Stimulated activated memory B cell treated with anti-CD40 and anti-IgM and Interleukin-4, amounts not matched to agents 10 μg/mL and 1 μg/mL and 100 μg/mL, for 72 hours (primary cell): ENCODE results near the gene SNX15.

Experiments
- ATAC-seq: fragments of 150-1000 bp; cut with Tn5 transposase; 2 replicates; pipeline ENCODE4 v1.10.0; 2021
- H3K27ac Mint-ChIP-seq: one replicate; pipeline ENCODE4 v1.8.0; 2022; ENCODE audit warnings: mild to moderate bottlenecking, mixed read lengths
- H3K27me3 Mint-ChIP-seq: one replicate; pipeline ENCODE4 v1.8.0; 2022; ENCODE audit warnings: mixed read lengths
- H3K36me3 Mint-ChIP-seq: one replicate; pipeline ENCODE4 v1.8.0; 2022; ENCODE audit warnings: mixed read lengths
- H3K4me1 Mint-ChIP-seq: one replicate; pipeline ENCODE4 v1.8.0; 2022; ENCODE audit warnings: mixed read lengths
- H3K4me3 Mint-ChIP-seq: one replicate; pipeline ENCODE4 v1.8.0; 2022; ENCODE audit warnings: mild to moderate bottlenecking, moderate library complexity, mixed read lengths
- H3K9me3 Mint-ChIP-seq: one replicate; pipeline ENCODE4 v1.8.0; 2022; ENCODE audit warnings: mixed read lengths

The SNX15 gene

GRCh38 chr11:65036931-65037330 is 9.7 kb downstream of the SNX15 start:
- no peaks in the 10 kb centered on the region for H3K9me3 Mint-ChIP-seq
- ATAC-seq = no peak
- peaks cover 28% of the 10 kb centered on the region for H3K36me3 Mint-ChIP-seq
- H3K27ac Mint-ChIP-seq = no peak overlapping the region
- H3K4me1 Mint-ChIP-seq = peaks cover 13% of the 10 kb centered on the region
- H3K4me3 Mint-ChIP-seq = no peak overlapping the region
- no peaks in the 10 kb centered on the region for H3K27me3 Mint-ChIP-seq

GRCh38 chr11:65040520-65040846 is 13.2 kb downstream of the SNX15 start:
- peak overlapping the region; percentile 93 for H3K27ac Mint-ChIP-seq

GRCh38 chr11:65040847-65041622 is 13.8 kb downstream of the SNX15 start, which contains the start of gene SAC3D1:
Gene SAC3D1, plus strand, starts transcription at chr11:65041210. Its CDS starts 83 bp downstream, at chr11:65041293.
- peaks cover 19% of the 10 kb centered on the region for H3K4me1 Mint-ChIP-seq
- H3K4me3 Mint-ChIP-seq = peak within 1 kb of the TSS; percentile 93
- H3K27ac Mint-ChIP-seq = peak within 1 kb of the TSS; percentile 93
- peaks cover 26% of the 10 kb centered on the region for H3K36me3 Mint-ChIP-seq
- H3K9me3 Mint-ChIP-seq = no peaks in the 10 kb centered on the region
- peak; percentile 98 for ATAC-seq
- H3K27me3 Mint-ChIP-seq = no peaks in the 10 kb centered on the region

More at GRCh38 chr11:65040520-65040846, 13.2 kb downstream of the SNX15 start:
- no peak for ATAC-seq
- peak overlapping the region; percentile 93 for H3K4me3 Mint-ChIP-seq
- H3K9me3 Mint-ChIP-seq = no peaks in the 10 kb centered on the region
- peaks cover 30% of the 10 kb centered on the region for H3K36me3 Mint-ChIP-seq
- H3K27me3 Mint-ChIP-seq = no peaks in the 10 kb centered on the region
- peaks cover 19% of the 10 kb centered on the region for H3K4me1 Mint-ChIP-seq

GRCh38 chr11:65042891-65043290 is 15.7 kb downstream of the SNX15 start:
- Mint-ChIP-seq H3K36me3 (peaks cover 19% of the 10 kb centered on the region), H3K27me3 (no peaks in the 10 kb centered on the region), H3K4me1 (peaks cover 30% of the 10 kb centered on the region), H3K4me3 (peak overlapping the region; percentile 81), H3K9me3 (no peaks in the 10 kb centered on the region), H3K27ac (no peak overlapping the region)
- ATAC-seq = no peak

GRCh38 chr11:65043881-65044501 is 16.8 kb downstream of the SNX15 start:
- no peak for ATAC-seq
- Mint-ChIP-seq H3K9me3 (no peaks in the 10 kb centered on the region), H3K4me1 (peaks cover 26% of the 10 kb centered on the region), H3K27me3 (no peaks in the 10 kb centered on the region), H3K27ac (no peak overlapping the region), H3K36me3 (peaks cover 11% of the 10 kb centered on the region), H3K4me3 (no peak overlapping the region)

- H3K27me3 Mint-ChIP-seq = no peaks in the 10 kb centered on the region
- H3K4me1 Mint-ChIP-seq = peaks cover 21% of the 10 kb centered on the region
- H3K9me3 Mint-ChIP-seq = no peaks in the 10 kb centered on the region
- no peak overlapping the region for H3K27ac Mint-ChIP-seq
- H3K4me3 Mint-ChIP-seq = no peak overlapping the region
- peaks cover 11% of the 10 kb centered on the region for H3K36me3 Mint-ChIP-seq
- no peak for ATAC-seq
Measured at GRCh38 chr11:65045061-65045460, 17.8 kb downstream of the SNX15 start.

- Mint-ChIP-seq H3K27ac (no peak overlapping the region), H3K4me1 (peaks cover 21% of the 10 kb centered on the region), H3K9me3 (no peaks in the 10 kb centered on the region), H3K27me3 (no peaks in the 10 kb centered on the region), H3K36me3 (peaks cover 11% of the 10 kb centered on the region), H3K4me3 (no peak overlapping the region)
- ATAC-seq = no peak
Measured at GRCh38 chr11:65045728-65046127, 18.5 kb downstream of the SNX15 start.

GRCh38 chr11:65047581-65048422 is 20.6 kb downstream of the SNX15 start:
- Mint-ChIP-seq H3K9me3 (no peaks in the 10 kb centered on the region), H3K4me3 (peak overlapping the region; percentile 82), H3K36me3 (peaks cover 11% of the 10 kb centered on the region), H3K27me3 (no peaks in the 10 kb centered on the region), H3K4me1 (peaks cover 17% of the 10 kb centered on the region), H3K27ac (peak overlapping the region; percentile 85)
- ATAC-seq = peak; percentile 76

- no peak for ATAC-seq
- no peaks in the 10 kb centered on the region for H3K9me3 Mint-ChIP-seq
- no peaks in the 10 kb centered on the region for H3K36me3 Mint-ChIP-seq
- peaks cover 43% of the 10 kb centered on the region for H3K4me1 Mint-ChIP-seq
- no peak overlapping the region for H3K4me3 Mint-ChIP-seq
- no peaks in the 10 kb centered on the region for H3K27me3 Mint-ChIP-seq
- H3K27ac Mint-ChIP-seq = no peak overlapping the region
Measured at GRCh38 chr11:65051398-65051858, 24.2 kb downstream of the SNX15 start.

GRCh38 chr11:65053827-65054508 is 26.7 kb downstream of the SNX15 start:
- Mint-ChIP-seq H3K4me1 (peaks cover 28% of the 10 kb centered on the region), H3K27ac (peak overlapping the region; percentile 57), H3K36me3 (no peaks in the 10 kb centered on the region), H3K27me3 (no peaks in the 10 kb centered on the region), H3K9me3 (no peaks in the 10 kb centered on the region), H3K4me3 (peak overlapping the region; percentile 30)
- peak; percentile 58 for ATAC-seq

GRCh38 chr11:65055538-65055937 is 28.3 kb downstream of the SNX15 start:
- no peak for ATAC-seq
- Mint-ChIP-seq H3K27ac (no peak overlapping the region), H3K4me1 (peaks cover 28% of the 10 kb centered on the region), H3K36me3 (no peaks in the 10 kb centered on the region), H3K27me3 (peaks cover under 1% of the 10 kb centered on the region), H3K4me3 (no peak overlapping the region), H3K9me3 (no peaks in the 10 kb centered on the region)

GRCh38 chr11:65056999-65057398 is 29.8 kb downstream of the SNX15 start:
- ATAC-seq = no peak
- Mint-ChIP-seq H3K27me3 (peaks cover 8% of the 10 kb centered on the region), H3K9me3 (no peaks in the 10 kb centered on the region), H3K27ac (no peak overlapping the region), H3K4me3 (no peak overlapping the region), H3K36me3 (no peaks in the 10 kb centered on the region), H3K4me1 (peaks cover 30% of the 10 kb centered on the region)

- H3K36me3 Mint-ChIP-seq = no peaks in the 10 kb centered on the region
- H3K9me3 Mint-ChIP-seq = no peaks in the 10 kb centered on the region
- no peak overlapping the region for H3K27ac Mint-ChIP-seq
- peaks cover 8% of the 10 kb centered on the region for H3K27me3 Mint-ChIP-seq
- H3K4me1 Mint-ChIP-seq = peaks cover 35% of the 10 kb centered on the region
- no peak overlapping the region for H3K4me3 Mint-ChIP-seq
- ATAC-seq = no peak
Measured at GRCh38 chr11:65057526-65057925, 30.3 kb downstream of the SNX15 start.

GRCh38 chr11:65058012-65058411 is 30.8 kb downstream of the SNX15 start:
- H3K27me3 Mint-ChIP-seq = peaks cover 8% of the 10 kb centered on the region
- no peak overlapping the region for H3K27ac Mint-ChIP-seq
- no peak overlapping the region for H3K4me3 Mint-ChIP-seq
- peaks cover 33% of the 10 kb centered on the region for H3K4me1 Mint-ChIP-seq
- ATAC-seq = no peak
- H3K36me3 Mint-ChIP-seq = no peaks in the 10 kb centered on the region
- no peaks in the 10 kb centered on the region for H3K9me3 Mint-ChIP-seq
